Colon (tissue), 2 donors: Measurements from ENCODE around the gene SYNE1.
"Not testable (repeated sequence)": the region's sequence is repeated elsewhere in the genome, so short reads cannot be mapped to it uniquely, and the experiment has no call there.

ENCODE experiments used
- FAIRE-seq: peaks from 2 replicates; lab custom pipeline; 2012; peaks lifted over from hg19 to GRCh38; lab: Jason Lieb, UNC
- donor health status: control.
- donor health status: control.

SYNE1 gene

GRCh38 chr6:152637296-152638047, at the start of gene SYNE1:
TSS of gene SYNE1 (minus strand) at chr6:152637362. CDS start at chr6:152628331, 9,031 bp downstream.
- FAIRE-seq = no peak

- FAIRE-seq = no peak
Observed at GRCh38 chr6:152685819-152686218, 48.7 kb upstream of the SYNE1 start.

- FAIRE-seq = not testable (repeated sequence)
Observed at GRCh38 chr6:152682935-152683334, 45.8 kb upstream of the SYNE1 start.

- no peak for FAIRE-seq
Observed at GRCh38 chr6:152682141-152682540, 45.0 kb upstream of the SYNE1 start.

GRCh38 chr6:152680879-152681517, 43.8 kb upstream of the SYNE1 start:
- no peak for FAIRE-seq

GRCh38 chr6:152680151-152680550, 43.0 kb upstream of the SYNE1 start:
- no peak for FAIRE-seq

GRCh38 chr6:152673236-152673635, 36.1 kb upstream of the SYNE1 start:
- FAIRE-seq = no peak

- no peak for FAIRE-seq
Observed at GRCh38 chr6:152671171-152671570, 34.0 kb upstream of the SYNE1 start.

GRCh38 chr6:152669895-152670294, 32.7 kb upstream of the SYNE1 start:
- FAIRE-seq = no peak

- no peak for FAIRE-seq
Observed at GRCh38 chr6:152661776-152662175, 24.6 kb upstream of the SYNE1 start.

GRCh38 chr6:152651986-152652385, 14.8 kb upstream of the SYNE1 start:
- no peak for FAIRE-seq

GRCh38 chr6:152648105-152648504, 10.9 kb upstream of the SYNE1 start:
- no peak for FAIRE-seq

GRCh38 chr6:152646732-152647131, 9.6 kb upstream of the SYNE1 start:
- FAIRE-seq = not testable (repeated sequence)

GRCh38 chr6:152642578-152643375, 5.6 kb upstream of the SYNE1 start:
- FAIRE-seq = no peak

- no peak for FAIRE-seq
Observed at GRCh38 chr6:152636609-152637295, 410 bp downstream of the SYNE1 start.

- no peak for FAIRE-seq
Observed at GRCh38 chr6:152636021-152636608, 1.0 kb downstream of the SYNE1 start.

GRCh38 chr6:152634773-152635172, 2.4 kb downstream of the SYNE1 start:
- no peak for FAIRE-seq

- FAIRE-seq = no peak
Observed at GRCh38 chr6:152632121-152632782, 4.9 kb downstream of the SYNE1 start.

- no peak for FAIRE-seq
Observed at GRCh38 chr6:152631376-152631775, 5.8 kb downstream of the SYNE1 start.

GRCh38 chr6:152630832-152631231, 6.3 kb downstream of the SYNE1 start:
- FAIRE-seq = no peak

GRCh38 chr6:152625213-152625612, 11.9 kb downstream of the SYNE1 start:
- FAIRE-seq = no peak
